T-cell (primary cell): ENCODE results near the gene TNFSF13. TPM values are rescaled to one million over a fixed set of nuclear protein-coding genes. Genes with fewer than 3 reads are reported as not detected.
A peak's percentile ranks its signal among the peaks of the same experiment; 100 is the strongest.

Experiments used
- ATAC-seq, 4 experiments: fragments of 200-7000 bp in 3 of 4; fragments of 150-1000 bp in 1 of 4; cut with Tn5 transposase; replicated peaks in 1 of 4; 1 replicate in 3 of 4; 2 replicates in 1 of 4; pipeline ENCODE4 v1.10.0; 2021; ENCODE audit warnings: moderate library complexity in 3 of 4, mild to moderate bottlenecking in 2 of 4, moderate number of reproducible peaks in 1 of 4
- CTCF ChIA-PET, 2 donors: fragments of 300-600 bp; sonication (Branson Sonifier 250); formaldehyde crosslinking; loops; one replicate each; lab custom pipeline; 2022; ENCODE audit warnings: antibody characterized with exemption in 2 of 2; lab: Charles Lee
- POLR2A ChIA-PET, 2 donors: fragments of 300-600 bp; sonication (Branson Sonifier 250); formaldehyde crosslinking; loops; one replicate each; lab custom pipeline; 2022; ENCODE audit warnings: antibody characterized with exemption in 2 of 2; lab: Charles Lee
- DNase-seq, 35 experiments: peaks; one replicate each; pipeline versions ENCODE4 v3.0.0 to v3.0.0-alpha.2; 2013 to 2023
- H3K27ac ChIP-seq: one replicate; pipeline ENCODE4 v1.5.1; 2013; ENCODE audit warnings: low read length
- H3K27me3 ChIP-seq, 2 experiments: replicated peaks in 1 of 2; 1 replicate in 1 of 2; 2 replicates in 1 of 2; pipeline versions ENCODE4 v1.6.1 to v1.7.0; 2013; ENCODE audit warnings: low read length in 1 of 2, mixed read lengths in 1 of 2; ENCODE audit not compliant: control insufficient read depth in 2 of 2, insufficient read depth in 2 of 2; ENCODE audit errors: extremely low read depth in 1 of 2
- H3K36me3 ChIP-seq, 2 donors: 1 replicate in 1 of 2; 2 replicates in 1 of 2; pipeline versions ENCODE4 v1.6.1 to v1.7.0; 2013; ENCODE audit warnings: low read length in 1 of 2; ENCODE audit not compliant: control insufficient read depth in 2 of 2, insufficient read depth in 1 of 2; ENCODE audit errors: extremely low read depth in 1 of 2
- H3K4me1 ChIP-seq, 2 experiments: 1 replicate in 1 of 2; 2 replicates in 1 of 2; pipeline versions ENCODE4 v1.6.1 to v1.7.0; 2013; ENCODE audit warnings: low read length in 2 of 2, mixed read lengths in 1 of 2; ENCODE audit not compliant: insufficient read depth in 2 of 2, control insufficient read depth in 1 of 2; ENCODE audit errors: extremely low read depth in 1 of 2
- H3K4me3 ChIP-seq, 2 donors: 1 replicate in 1 of 2; 2 replicates in 1 of 2; pipeline versions ENCODE4 v1.5.1 to v1.7.0; 2013; ENCODE audit warnings: mild to moderate bottlenecking in 2 of 2, low read length in 1 of 2, moderate library complexity in 1 of 2; ENCODE audit not compliant: control insufficient read depth in 1 of 2; ENCODE audit errors: extremely low read depth in 1 of 2
- H3K9me3 ChIP-seq: 2 replicates; pipeline ENCODE4 v1.7.0; 2013
- H3K27ac Mint-ChIP-seq, 2 donors: one replicate each; pipeline ENCODE4 v1.8.0; 2020 to 2021; ENCODE audit warnings: mild to moderate bottlenecking in 2 of 2, mixed read lengths in 2 of 2
- H3K27me3 Mint-ChIP-seq, 2 donors: one replicate each; pipeline ENCODE4 v1.8.0; 2021 to 2022; ENCODE audit warnings: mixed read lengths in 2 of 2
- H3K36me3 Mint-ChIP-seq: one replicate; pipeline ENCODE4 v1.8.0; 2021; ENCODE audit warnings: mixed read lengths
- H3K4me1 Mint-ChIP-seq, 3 donors: one replicate each; pipeline ENCODE4 v1.8.0; 2020 to 2022; ENCODE audit warnings: mixed read lengths in 3 of 3, mild to moderate bottlenecking in 1 of 3
- H3K4me3 Mint-ChIP-seq, 3 donors: one replicate each; pipeline ENCODE4 v1.8.0; 2020 to 2022; ENCODE audit warnings: mild to moderate bottlenecking in 3 of 3, mixed read lengths in 3 of 3, moderate library complexity in 3 of 3
- H3K9me3 Mint-ChIP-seq, 3 donors: one replicate each; pipeline ENCODE4 v1.8.0; 2020 to 2022; ENCODE audit warnings: mixed read lengths in 3 of 3
- WGBS: methylation state at CpG from one replicate; pipeline ENCODE4 v1.1.5; 2013; ENCODE audit warnings: missing lambda C conversion rate; ENCODE audit not compliant: insufficient coverage; 5-methylcytosine and 5-hydroxymethylcytosine counted together
- total RNA-seq, 35 experiments: library from RNA in 6 of 35; stranded (reverse) in 6 of 35; fragments of 120-200 nt in 1 of 35; gene quantifications; one replicate each; pipeline versions ENCODE4 v1.2.1 to v1.2.4 and lab custom pipeline; 2013 to 2026

TNFSF13 gene
- total RNA-seq, 5 donors from 2014 or later (not counting 1 experiment from before 2014, with no cell fraction given) = 1.3 to 5.6 (median 4.6) TPM

- DNase-seq (no peak), ATAC-seq (peak in 1 of 4 experiments; percentile 7)
- Histone ChIP-seq H3K27me3 (no peaks in the 10 kb centered on the region), H3K4me3 (no peak overlapping the region), H3K27ac (no peak overlapping the region), H3K36me3 (peaks cover 9 to 59% of the 10 kb centered on the region in 2 donors), H3K4me1 (peaks cover 9 to 29% of the 10 kb centered on the region in 2 experiments), H3K9me3 (no peaks in the 10 kb centered on the region)
- ChIA-PET CTCF (interaction anchor here (0.8 to 1.5 kb wide), 9 partner anchors 28 to 233 kb away, joined by 3 to 6 read pairs (median 4); partner anchors contain the start of gene TP53 (in 1 of the 2)), POLR2A (interaction anchor here in 1 of 2 donors (0.6 kb wide), 2 partner anchors 101 to 314 kb away, joined by 3 read pairs; no protein-coding TSS in a partner anchor)
- H3K9me3 Mint-ChIP-seq = no peaks in the 10 kb centered on the region
- peaks cover 28% of the 10 kb centered on the region for H3K36me3 Mint-ChIP-seq
- H3K4me3 Mint-ChIP-seq = no peak overlapping the region
- WGBS = 94% methylated on average over 26 of the region's 30 CpGs
- H3K27ac Mint-ChIP-seq = no peak overlapping the region
- H3K4me1 Mint-ChIP-seq = peaks cover 13 to 23% (median 18%) of the 10 kb centered on the region in 3 donors
- H3K27me3 Mint-ChIP-seq = no peaks in the 10 kb centered on the region
Measured at GRCh38 chr17:7588553-7589203, 30.1 kb downstream of the TNFSF13 start.

GRCh38 chr17:7589204-7589868, 30.8 kb downstream of the TNFSF13 start:
- 60% methylated on average over 56 of the region's 56 CpGs for WGBS
- Mint-ChIP-seq H3K9me3 (no peaks in the 10 kb centered on the region), H3K4me3 (no peak overlapping the region), H3K36me3 (peaks cover 34% of the 10 kb centered on the region), H3K27ac (no peak overlapping the region), H3K4me1 (peaks cover 8 to 16% (median 12%) of the 10 kb centered on the region in 3 donors), H3K27me3 (no peaks in the 10 kb centered on the region)
- no peak overlapping the region for H3K4me3 ChIP-seq
- ChIA-PET POLR2A (interaction anchor here (0.6 to 1.2 kb wide), 4 partner anchors 98 to 351 kb away, joined by 3 to 4 read pairs (median 3); no protein-coding TSS in a partner anchor), CTCF (interaction anchor here (0.6 to 1.5 kb wide), 9 partner anchors 74 to 234 kb away, joined by 3 to 6 read pairs (median 4); partner anchors contain the start of gene TP53 (in 1 of the 2))
- no peaks in the 10 kb centered on the region for H3K27me3 ChIP-seq
- H3K36me3 ChIP-seq = peaks cover 9 to 66% of the 10 kb centered on the region in 2 donors
- no peak overlapping the region for H3K27ac ChIP-seq
- ATAC-seq (peak; percentile 76 to 84 (median 76)), DNase-seq (peak in 34 of 35 experiments; percentile 35 to 82 (median 60))
- H3K4me1 ChIP-seq = peaks cover 6 to 27% of the 10 kb centered on the region in 2 experiments
- no peaks in the 10 kb centered on the region for H3K9me3 ChIP-seq

- Histone ChIP-seq H3K36me3 (peaks cover 9 to 73% of the 10 kb centered on the region in 2 donors), H3K27me3 (no peaks in the 10 kb centered on the region), H3K27ac (no peak within 1 kb of the TSS), H3K4me1 (peaks cover 2 to 19% of the 10 kb centered on the region in 2 experiments), H3K9me3 (no peaks in the 10 kb centered on the region), H3K4me3 (no peak within 1 kb of the TSS)
- Mint-ChIP-seq H3K4me1 (peaks cover 3 to 9% (median 4%) of the 10 kb centered on the region in 3 donors), H3K4me3 (no peak within 1 kb of the TSS), H3K36me3 (peaks cover 38% of the 10 kb centered on the region), H3K27ac (no peak within 1 kb of the TSS), H3K27me3 (no peaks in the 10 kb centered on the region), H3K9me3 (no peaks in the 10 kb centered on the region)
- 83% methylated on average over 17 of the region's 24 CpGs for WGBS
- ChIA-PET POLR2A (interaction anchor here in 1 of 2 donors (0.6 to 1.2 kb wide), 2 partner anchors 98 to 352 kb away, joined by 3 to 4 read pairs; no protein-coding TSS in a partner anchor), CTCF (interaction anchor here (0.6 to 1.5 kb wide), 5 partner anchors 74 to 153 kb away, joined by 3 to 6 read pairs (median 4); no protein-coding TSS in a partner anchor)
- ATAC-seq (peak in 1 of 4 experiments; percentile 5), DNase-seq (no peak)
Measured at GRCh38 chr17:7589891-7590691, 31.5 kb downstream of the TNFSF13 start, which contains the start of gene SOX15. Gene SOX15 (minus strand): TSS chr17:7590094. CDS start chr17:7589676, 418 bp downstream.

GRCh38 chr17:7590743-7591142, 32.2 kb downstream of the TNFSF13 start:
- no peak overlapping the region for H3K4me3 Mint-ChIP-seq
- POLR2A ChIA-PET = no interaction called here
- no peak overlapping the region for H3K27ac Mint-ChIP-seq

GRCh38 chr17:7591596-7591995, 33.0 kb downstream of the TNFSF13 start:
- POLR2A ChIA-PET = no interaction called here
- no peaks in the 10 kb centered on the region for H3K27me3 Mint-ChIP-seq
- H3K36me3 Mint-ChIP-seq = peaks cover 48% of the 10 kb centered on the region

More at GRCh38 chr17:7590743-7591142, 32.2 kb downstream of the TNFSF13 start:
- Histone ChIP-seq H3K27ac (no peak overlapping the region), H3K4me3 (no peak overlapping the region), H3K4me1 (peaks cover 0 to 13% of the 10 kb centered on the region in 2 experiments), H3K36me3 (peaks cover 13 to 79% of the 10 kb centered on the region in 2 donors), H3K27me3 (no peaks in the 10 kb centered on the region), H3K9me3 (no peaks in the 10 kb centered on the region)
- CTCF ChIA-PET = interaction anchor here in 1 of 2 donors (0.6 kb wide), 1 partner anchor 75 kb away, joined by 3 read pairs; no protein-coding TSS in a partner anchor
- H3K36me3 Mint-ChIP-seq = peaks cover 44% of the 10 kb centered on the region
- peaks cover under 1 to 2% (median 1%) of the 10 kb centered on the region in 3 donors for H3K4me1 Mint-ChIP-seq
- ATAC-seq (no peak), DNase-seq (no peak)
- H3K27me3 Mint-ChIP-seq = no peaks in the 10 kb centered on the region
- 93% methylated on average over 4 of the region's 4 CpGs for WGBS
- H3K9me3 Mint-ChIP-seq = no peaks in the 10 kb centered on the region

More at GRCh38 chr17:7591596-7591995, 33.0 kb downstream of the TNFSF13 start:
- no CpG with 5 or more reads among the region's 5 CpGs for WGBS
- no peaks in the 10 kb centered on the region for H3K9me3 Mint-ChIP-seq
- H3K27ac ChIP-seq = no peak overlapping the region
- H3K36me3 ChIP-seq = peaks cover 16 to 80% of the 10 kb centered on the region in 2 donors
- ATAC-seq (no peak), DNase-seq (no peak)
- H3K4me1 ChIP-seq = peaks cover 0 to 10% of the 10 kb centered on the region in 2 experiments
- H3K4me1 Mint-ChIP-seq = no peaks in the 10 kb centered on the region
- H3K4me3 ChIP-seq = no peak overlapping the region
- CTCF ChIA-PET = interaction anchor here in 1 of 2 donors (0.6 kb wide), 1 partner anchor 234 kb away, joined by 4 read pairs; no protein-coding TSS in a partner anchor
- no peaks in the 10 kb centered on the region for H3K9me3 ChIP-seq
- no peak overlapping the region for H3K4me3 Mint-ChIP-seq
- no peak overlapping the region for H3K27ac Mint-ChIP-seq
- no peaks in the 10 kb centered on the region for H3K27me3 ChIP-seq
